ENCODE measurements around the gene SLC35F3. TPM values are rescaled to one million over a fixed set of nuclear protein-coding genes. Genes with fewer than 3 reads are reported as not detected.

The SLC35F3 gene
- polyA plus RNA-seq, 1 donor, result 0.55 TPM

- Histone ChIP-seq H3K27ac (ENCODE audit: low read length) (no peak overlapping the region), H3K4me1 (ENCODE audit: control insufficient read depth, insufficient read depth, low read length) (no peaks in the 10 kb centered on the region), H3K27me3 (ENCODE audit: control insufficient read depth, insufficient read depth, low read length) (peaks cover 39% of the 10 kb centered on the region), H3K36me3 (ENCODE audit: control insufficient read depth, insufficient read depth, low read length) (no peaks in the 10 kb centered on the region), H3K4me3 (ENCODE audit: low read length) (no peak overlapping the region), H3K9me3 (ENCODE audit: control insufficient read depth, low read depth, low read length) (no peaks in the 10 kb centered on the region)
- WGBS (ENCODE audit: insufficient coverage, low lambda C conversion rate), result no CpG with 5 or more reads among the region's 1 CpG
- DNase-seq, result no peak
These were observed 188.6 kb downstream of the SLC35F3 start for GRCh38 chr1:234093107-234093506.

DNA sequence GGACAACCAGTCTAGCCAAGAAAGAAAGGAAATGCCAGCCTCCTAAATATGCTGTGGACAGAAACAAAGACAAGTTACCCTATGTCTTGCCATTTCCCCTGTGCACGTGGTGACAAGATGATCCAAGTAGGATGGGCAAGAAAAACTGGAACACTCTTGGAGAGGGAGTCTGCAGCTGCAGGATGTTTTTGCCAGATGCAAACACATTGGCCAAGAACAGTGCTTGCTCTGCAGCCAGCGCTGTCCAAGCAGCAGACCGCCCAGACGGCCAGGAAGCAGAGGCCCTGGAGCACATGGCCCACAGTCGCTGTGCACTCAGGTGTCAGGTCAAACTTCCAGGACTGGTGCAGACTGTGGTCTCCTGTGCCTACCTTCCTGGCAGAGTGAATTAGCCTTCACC, 189.3 kb downstream of the SLC35F3 start:
- Histone ChIP-seq H3K9me3 (ENCODE audit: control insufficient read depth, low read depth, low read length) (peaks cover 5% of the 10 kb centered on the region), H3K4me1 (ENCODE audit: control insufficient read depth, insufficient read depth, low read length) (no peaks in the 10 kb centered on the region), H3K36me3 (ENCODE audit: control insufficient read depth, insufficient read depth, low read length) (no peaks in the 10 kb centered on the region), H3K4me3 (ENCODE audit: low read length) (no peak overlapping the region), H3K27me3 (ENCODE audit: control insufficient read depth, insufficient read depth, low read length) (peaks cover 39% of the 10 kb centered on the region), H3K27ac (ENCODE audit: low read length) (no peak overlapping the region)
- WGBS (ENCODE audit: insufficient coverage, low lambda C conversion rate), result no CpG with 5 or more reads among the region's 5 CpGs
- DNase-seq, result peak in 1 of 2 donors; percentile 11

GRCh38 chr1:234094172-234094571, 189.7 kb downstream of the SLC35F3 start:
- no CpG with 5 or more reads among the region's 1 CpG for WGBS (ENCODE audit: insufficient coverage, low lambda C conversion rate)
- DNase-seq, result no peak
- H3K4me1 ChIP-seq (ENCODE audit: control insufficient read depth, insufficient read depth, low read length), result no peaks in the 10 kb centered on the region
- no peak overlapping the region for H3K27ac ChIP-seq (ENCODE audit: low read length)
- H3K36me3 ChIP-seq (ENCODE audit: control insufficient read depth, insufficient read depth, low read length), result no peaks in the 10 kb centered on the region
- no peak overlapping the region for H3K4me3 ChIP-seq (ENCODE audit: low read length)
- H3K9me3 ChIP-seq (ENCODE audit: control insufficient read depth, low read depth, low read length), result peaks cover 7% of the 10 kb centered on the region
- H3K27me3 ChIP-seq (ENCODE audit: control insufficient read depth, insufficient read depth, low read length), result peaks cover 39% of the 10 kb centered on the region

DNA sequence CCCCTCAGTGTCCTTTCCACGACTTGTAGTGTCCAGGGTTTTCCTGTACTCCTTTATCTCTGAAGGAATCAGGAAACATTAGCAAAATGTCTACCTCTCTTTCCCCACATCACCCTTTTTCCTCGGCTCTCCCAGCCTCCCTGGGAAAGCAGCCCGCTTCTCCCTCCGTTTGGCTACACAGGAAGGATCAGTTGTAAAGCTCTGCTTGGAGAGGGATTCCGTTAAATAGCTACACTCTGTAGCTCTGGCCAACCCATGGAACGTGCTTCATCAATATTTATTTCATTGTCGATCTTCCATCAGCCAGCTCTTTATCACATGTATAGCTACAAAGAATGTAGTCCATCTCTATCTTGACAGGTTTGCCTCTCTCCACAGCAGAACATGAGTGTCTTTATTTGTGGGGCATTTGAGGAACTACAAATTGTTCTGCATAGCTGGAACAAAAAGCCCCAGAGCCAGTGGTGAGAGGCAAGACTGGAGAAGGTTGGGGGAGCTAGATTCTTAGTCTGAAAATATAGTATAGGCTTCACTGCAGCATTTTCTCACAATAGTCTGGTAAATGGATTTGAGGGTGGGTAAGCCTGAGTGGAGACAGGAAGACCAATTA, 191.8 kb downstream of the SLC35F3 start:
- Histone ChIP-seq H3K4me3 (ENCODE audit: low read length) (no peak overlapping the region), H3K27ac (ENCODE audit: low read length) (no peak overlapping the region), H3K27me3 (ENCODE audit: control insufficient read depth, insufficient read depth, low read length) (peaks cover 34% of the 10 kb centered on the region), H3K36me3 (ENCODE audit: control insufficient read depth, insufficient read depth, low read length) (no peaks in the 10 kb centered on the region), H3K9me3 (ENCODE audit: control insufficient read depth, low read depth, low read length) (peaks cover 7% of the 10 kb centered on the region), H3K4me1 (ENCODE audit: control insufficient read depth, insufficient read depth, low read length) (no peaks in the 10 kb centered on the region)
- 0% methylated on average over 1 of the region's 7 CpGs for WGBS (ENCODE audit: insufficient coverage, low lambda C conversion rate)
- no peak for DNase-seq

DNA sequence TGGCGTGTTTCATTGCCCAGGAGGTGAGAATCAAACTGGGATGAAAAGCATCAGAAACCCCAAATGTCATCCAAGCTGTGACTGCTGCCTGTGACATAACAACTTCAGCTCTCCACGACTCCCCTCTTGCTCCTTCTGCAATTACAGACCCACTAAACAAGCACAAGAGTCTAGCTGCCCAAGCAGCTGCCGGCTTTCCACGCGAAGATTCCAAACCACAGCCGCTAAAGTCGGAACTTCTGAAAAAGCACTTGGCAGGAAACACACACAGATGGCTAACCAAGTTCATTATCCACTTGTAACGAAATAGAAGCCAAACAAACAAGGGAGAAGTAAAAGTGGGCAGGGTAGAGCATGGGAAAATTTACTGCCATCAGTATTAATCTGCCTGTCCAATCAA, 198.1 kb downstream of the SLC35F3 start:
- H3K9me3 ChIP-seq (ENCODE audit: control insufficient read depth, low read depth, low read length), result peaks cover 7% of the 10 kb centered on the region
- H3K4me1 ChIP-seq (ENCODE audit: control insufficient read depth, insufficient read depth, low read length), result no peaks in the 10 kb centered on the region
- H3K27ac ChIP-seq (ENCODE audit: low read length), result no peak overlapping the region
- peaks cover 15% of the 10 kb centered on the region for H3K27me3 ChIP-seq (ENCODE audit: control insufficient read depth, insufficient read depth, low read length)
- H3K36me3 ChIP-seq (ENCODE audit: control insufficient read depth, insufficient read depth, low read length), result no peaks in the 10 kb centered on the region
- H3K4me3 ChIP-seq (ENCODE audit: low read length), result no peak overlapping the region
- peak in 1 of 2 donors; percentile 25 for DNase-seq
- no CpG with 5 or more reads among the region's 8 CpGs for WGBS (ENCODE audit: insufficient coverage, low lambda C conversion rate)

GRCh38 chr1:234103198-234103597, 198.7 kb downstream of the SLC35F3 start:
- Histone ChIP-seq H3K36me3 (ENCODE audit: control insufficient read depth, insufficient read depth, low read length) (no peaks in the 10 kb centered on the region), H3K4me1 (ENCODE audit: control insufficient read depth, insufficient read depth, low read length) (no peaks in the 10 kb centered on the region)

DNA sequence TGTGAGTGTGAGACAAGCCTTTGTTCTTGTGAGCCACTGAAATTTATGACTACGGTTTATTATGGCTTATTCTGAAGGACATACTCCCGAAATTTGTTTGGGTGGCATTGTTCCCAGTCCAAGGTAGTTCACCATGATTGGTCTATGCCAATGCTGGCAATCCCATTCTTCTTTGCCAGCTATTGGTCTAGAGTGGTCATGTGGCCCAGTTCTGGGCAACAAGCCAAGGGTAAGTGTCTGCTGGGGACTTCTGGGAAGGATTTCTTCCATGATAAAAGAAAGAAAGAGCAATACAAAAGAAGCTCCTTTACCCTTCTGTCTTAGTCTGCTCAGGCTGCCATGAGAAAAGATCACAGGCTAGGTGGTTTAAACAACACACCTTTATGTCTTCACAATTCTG, 201.6 kb downstream of the SLC35F3 start:
- Histone ChIP-seq H3K36me3 (ENCODE audit: control insufficient read depth, insufficient read depth, low read length) (no peaks in the 10 kb centered on the region), H3K27me3 (ENCODE audit: control insufficient read depth, insufficient read depth, low read length) (peaks cover 25% of the 10 kb centered on the region), H3K4me3 (ENCODE audit: low read length) (no peak overlapping the region), H3K9me3 (ENCODE audit: control insufficient read depth, low read depth, low read length) (no peaks in the 10 kb centered on the region), H3K4me1 (ENCODE audit: control insufficient read depth, insufficient read depth, low read length) (no peaks in the 10 kb centered on the region), H3K27ac (ENCODE audit: low read length) (no peak overlapping the region)
- no CpG with 5 or more reads among the region's 2 CpGs for WGBS (ENCODE audit: insufficient coverage, low lambda C conversion rate)
- no peak for DNase-seq

More at GRCh38 chr1:234103198-234103597, 198.7 kb downstream of the SLC35F3 start:
- Histone ChIP-seq H3K9me3 (ENCODE audit: control insufficient read depth, low read depth, low read length) (peaks cover 7% of the 10 kb centered on the region), H3K27me3 (ENCODE audit: control insufficient read depth, insufficient read depth, low read length) (peaks cover 15% of the 10 kb centered on the region), H3K27ac (ENCODE audit: low read length) (no peak overlapping the region), H3K4me3 (ENCODE audit: low read length) (no peak overlapping the region)
- DNase-seq, result no peak
- WGBS (ENCODE audit: insufficient coverage, low lambda C conversion rate), result no CpG with 5 or more reads among the region's 3 CpGs

DNA sequence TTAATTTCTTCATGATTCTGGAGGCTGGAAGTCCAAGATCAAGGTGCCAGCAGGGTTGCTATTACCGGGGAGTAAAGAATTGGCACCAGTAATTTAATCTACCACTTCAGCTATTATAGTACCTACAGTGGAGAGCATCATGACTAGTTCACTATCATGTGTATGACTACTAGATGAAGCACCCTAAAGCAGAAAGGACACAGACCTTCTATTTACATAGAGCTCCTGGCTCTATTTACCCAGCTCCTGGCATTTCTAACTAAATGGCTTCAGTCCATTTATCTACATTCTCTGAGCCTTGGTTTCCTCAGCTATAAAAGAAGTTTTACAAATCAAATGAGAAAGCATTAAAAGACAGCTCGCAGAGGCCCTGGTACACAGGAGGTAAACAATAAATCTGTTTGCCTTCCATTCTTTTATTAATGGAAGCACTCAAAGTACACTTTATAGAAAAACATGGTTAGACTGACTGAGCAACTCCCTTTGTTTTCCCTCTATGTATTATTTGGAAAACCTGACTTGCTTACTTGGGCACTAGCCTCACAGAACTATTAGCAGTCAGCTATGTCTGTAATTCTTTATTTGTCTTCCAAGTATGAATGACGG, 203.0 kb downstream of the SLC35F3 start:
- Histone ChIP-seq H3K27me3 (ENCODE audit: control insufficient read depth, insufficient read depth, low read length) (peaks cover 26% of the 10 kb centered on the region), H3K36me3 (ENCODE audit: control insufficient read depth, insufficient read depth, low read length) (no peaks in the 10 kb centered on the region), H3K27ac (ENCODE audit: low read length) (no peak overlapping the region), H3K9me3 (ENCODE audit: control insufficient read depth, low read depth, low read length) (no peaks in the 10 kb centered on the region), H3K4me1 (ENCODE audit: control insufficient read depth, insufficient read depth, low read length) (no peaks in the 10 kb centered on the region), H3K4me3 (ENCODE audit: low read length) (no peak overlapping the region)
- DNase-seq, result no peak
- no CpG with 5 or more reads among the region's 3 CpGs for WGBS (ENCODE audit: insufficient coverage, low lambda C conversion rate)

GRCh38 chr1:234108921-234109320, 204.4 kb downstream of the SLC35F3 start:
- Histone ChIP-seq H3K27ac (ENCODE audit: low read length) (no peak overlapping the region), H3K27me3 (ENCODE audit: control insufficient read depth, insufficient read depth, low read length) (peaks cover 23% of the 10 kb centered on the region), H3K9me3 (ENCODE audit: control insufficient read depth, low read depth, low read length) (no peaks in the 10 kb centered on the region), H3K36me3 (ENCODE audit: control insufficient read depth, insufficient read depth, low read length) (no peaks in the 10 kb centered on the region), H3K4me3 (ENCODE audit: low read length) (no peak overlapping the region), H3K4me1 (ENCODE audit: control insufficient read depth, insufficient read depth, low read length) (no peaks in the 10 kb centered on the region)
- DNase-seq, result no peak
- WGBS (ENCODE audit: insufficient coverage, low lambda C conversion rate), result 100% methylated on average over 1 of the region's 3 CpGs

- Histone ChIP-seq H3K4me3 (ENCODE audit: low read length) (no peak overlapping the region), H3K9me3 (ENCODE audit: control insufficient read depth, low read depth, low read length) (no peaks in the 10 kb centered on the region), H3K4me1 (ENCODE audit: control insufficient read depth, insufficient read depth, low read length) (no peaks in the 10 kb centered on the region), H3K27me3 (ENCODE audit: control insufficient read depth, insufficient read depth, low read length) (peaks cover 23% of the 10 kb centered on the region), H3K27ac (ENCODE audit: low read length) (no peak overlapping the region), H3K36me3 (ENCODE audit: control insufficient read depth, insufficient read depth, low read length) (no peaks in the 10 kb centered on the region)
- WGBS (ENCODE audit: insufficient coverage, low lambda C conversion rate), result 100% methylated on average over 2 of the region's 5 CpGs
- no peak for DNase-seq
These were observed 205.4 kb downstream of the SLC35F3 start for GRCh38 chr1:234109840-234110239.

Measured in large intestine (tissue), 3 donors.